ENCODE measurements around the gene ABCC9.

Gene ABCC9

DNA sequence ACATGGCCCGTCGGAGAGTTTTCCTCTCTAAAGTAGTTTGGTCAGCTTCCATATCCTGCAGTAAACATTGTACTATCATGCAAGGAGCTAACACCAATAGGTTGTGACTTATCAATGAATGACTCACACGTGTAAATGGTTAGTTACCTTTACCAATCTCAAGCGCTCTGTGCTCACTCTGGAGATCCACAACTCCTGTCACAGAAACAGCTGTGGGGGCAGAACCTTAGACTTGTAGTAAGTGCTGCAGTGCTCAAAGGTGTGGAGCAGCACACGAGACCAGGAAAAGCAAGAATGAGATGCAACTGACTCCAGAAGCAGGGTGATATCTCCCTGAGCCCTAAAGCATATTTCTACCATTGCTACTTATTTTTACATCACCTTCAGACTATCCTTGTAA, 93.0 kb downstream of the ABCC9 start:
- Histone ChIP-seq H3K4me1 (ENCODE audit: low read depth, poor library complexity, severe bottlenecking) (no peaks in the 10 kb centered on the region), H3K36me3 (ENCODE audit: insufficient read depth) (no peaks in the 10 kb centered on the region), H3K79me2 (ENCODE audit: insufficient read depth, low read depth) (no peaks in the 10 kb centered on the region), H3K27ac (no peak overlapping the region), H4K20me1 (ENCODE audit: insufficient read depth) (no peaks in the 10 kb centered on the region), H3K27me3 (ENCODE audit: insufficient read depth, low read depth) (no peaks in the 10 kb centered on the region), H3K4me2 (no peak overlapping the region), H3K9ac (no peak overlapping the region), H2AFZ (ENCODE audit: low read depth) (no peak overlapping the region), H3K4me3 (IDR thresholded peaks at IDR 0.05; ENCODE audit: insufficient read depth, low read depth, low read length) (no peak overlapping the region)
- TF ChIP-seq, protein P1, sequence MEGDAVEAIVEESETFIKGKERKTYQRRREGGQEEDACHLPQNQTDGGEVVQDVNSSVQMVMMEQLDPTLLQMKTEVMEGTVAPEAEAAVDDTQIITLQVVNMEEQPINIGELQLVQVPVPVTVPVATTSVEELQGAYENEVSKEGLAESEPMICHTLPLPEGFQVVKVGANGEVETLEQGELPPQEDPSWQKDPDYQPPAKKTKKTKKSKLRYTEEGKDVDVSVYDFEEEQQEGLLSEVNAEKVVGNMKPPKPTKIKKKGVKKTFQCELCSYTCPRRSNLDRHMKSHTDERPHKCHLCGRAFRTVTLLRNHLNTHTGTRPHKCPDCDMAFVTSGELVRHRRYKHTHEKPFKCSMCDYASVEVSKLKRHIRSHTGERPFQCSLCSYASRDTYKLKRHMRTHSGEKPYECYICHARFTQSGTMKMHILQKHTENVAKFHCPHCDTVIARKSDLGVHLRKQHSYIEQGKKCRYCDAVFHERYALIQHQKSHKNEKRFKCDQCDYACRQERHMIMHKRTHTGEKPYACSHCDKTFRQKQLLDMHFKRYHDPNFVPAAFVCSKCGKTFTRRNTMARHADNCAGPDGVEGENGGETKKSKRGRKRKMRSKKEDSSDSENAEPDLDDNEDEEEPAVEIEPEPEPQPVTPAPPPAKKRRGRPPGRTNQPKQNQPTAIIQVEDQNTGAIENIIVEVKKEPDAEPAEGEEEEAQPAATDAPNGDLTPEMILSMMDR (conservative IDR thresholded peaks at IDR 0.05; ENCODE audit: low read depth, low read length): no peak

GRCh38 chr12:21843795-21844194, 97.4 kb downstream of the ABCC9 start:
- Histone ChIP-seq H3K4me1 (ENCODE audit: low read depth, poor library complexity, severe bottlenecking) (no peaks in the 10 kb centered on the region), H2AFZ (ENCODE audit: low read depth) (no peak overlapping the region), H3K4me3 (IDR thresholded peaks at IDR 0.05; ENCODE audit: insufficient read depth, low read depth, low read length) (no peak overlapping the region), H3K27ac (no peak overlapping the region), H3K79me2 (ENCODE audit: insufficient read depth, low read depth) (no peaks in the 10 kb centered on the region), H3K4me2 (no peak overlapping the region), H3K27me3 (ENCODE audit: insufficient read depth, low read depth) (no peaks in the 10 kb centered on the region), H3K36me3 (ENCODE audit: insufficient read depth) (no peaks in the 10 kb centered on the region), H3K9ac (no peak overlapping the region), H4K20me1 (ENCODE audit: insufficient read depth) (no peaks in the 10 kb centered on the region)
- TF ChIP-seq, protein P1 (conservative IDR thresholded peaks at IDR 0.05; ENCODE audit: low read depth, low read length): no peak

GRCh38 chr12:21839776-21840175, 101.5 kb downstream of the ABCC9 start:
- Histone ChIP-seq H2AFZ (ENCODE audit: low read depth) (no peak overlapping the region), H3K79me2 (ENCODE audit: insufficient read depth, low read depth) (no peaks in the 10 kb centered on the region), H3K36me3 (ENCODE audit: insufficient read depth) (no peaks in the 10 kb centered on the region), H3K4me1 (ENCODE audit: low read depth, poor library complexity, severe bottlenecking) (no peaks in the 10 kb centered on the region), H3K27me3 (ENCODE audit: insufficient read depth, low read depth) (no peaks in the 10 kb centered on the region), H3K27ac (no peak overlapping the region), H3K4me2 (no peak overlapping the region), H3K9ac (no peak overlapping the region), H3K4me3 (IDR thresholded peaks at IDR 0.05; ENCODE audit: insufficient read depth, low read depth, low read length) (no peak overlapping the region), H4K20me1 (ENCODE audit: insufficient read depth) (no peaks in the 10 kb centered on the region)
- TF ChIP-seq, protein P1 (conservative IDR thresholded peaks at IDR 0.05; ENCODE audit: low read depth, low read length): no peak

GRCh38 chr12:21837847-21838246, 103.4 kb downstream of the ABCC9 start:
- no peaks in the 10 kb centered on the region for H3K27me3 ChIP-seq (ENCODE audit: insufficient read depth, low read depth)
- no peak overlapping the region for H3K4me3 ChIP-seq (IDR thresholded peaks at IDR 0.05; ENCODE audit: insufficient read depth, low read depth, low read length)
- TF ChIP-seq, protein P1 (conservative IDR thresholded peaks at IDR 0.05; ENCODE audit: low read depth, low read length): no peak
- H4K20me1 ChIP-seq (ENCODE audit: insufficient read depth): no peaks in the 10 kb centered on the region
- no peaks in the 10 kb centered on the region for H3K79me2 ChIP-seq (ENCODE audit: insufficient read depth, low read depth)
- no peak overlapping the region for H3K4me2 ChIP-seq
- no peaks in the 10 kb centered on the region for H3K36me3 ChIP-seq (ENCODE audit: insufficient read depth)
- H3K4me1 ChIP-seq (ENCODE audit: low read depth, poor library complexity, severe bottlenecking): no peaks in the 10 kb centered on the region
- no peak overlapping the region for H3K27ac ChIP-seq
- H3K9ac ChIP-seq: no peak overlapping the region
- H2AFZ ChIP-seq (ENCODE audit: low read depth): no peak overlapping the region

All from KMS-11 (cell line).